H9 (cell line): ENCODE measurements around the gene CPT1C. TPM values are rescaled to one million over a fixed set of nuclear protein-coding genes. Genes with fewer than 3 reads are reported as not detected.

Experiments used
- DNase-seq: peaks from one replicate; pipeline ENCODE4 v3.0.0-alpha.2; 2017
- H2AFZ ChIP-seq: one replicate; pipeline ENCODE4 v1.6.1; 2013; ENCODE audit warnings: mild to moderate bottlenecking, low read length, control low read depth, moderate library complexity
- H2AK5ac ChIP-seq: 2 replicates; pipeline ENCODE4 v1.6.1; 2013; ENCODE audit warnings: low read length, control low read depth, mixed read lengths; ENCODE audit not compliant: insufficient read length
- H2BK120ac ChIP-seq: one replicate; pipeline ENCODE4 v1.6.1; 2013; ENCODE audit warnings: low read depth, mild to moderate bottlenecking, low read length, control low read depth, inconsistent platforms; ENCODE audit not compliant: poor library complexity, severe bottlenecking
- H2BK12ac ChIP-seq: 2 replicates; pipeline ENCODE4 v1.6.1; 2013; ENCODE audit warnings: low read length, control low read depth, mixed read lengths, low read depth; ENCODE audit not compliant: insufficient read length
- H2BK15ac ChIP-seq: 2 replicates; pipeline ENCODE4 v1.6.1; 2013; ENCODE audit warnings: low read depth, low read length, control low read depth
- H2BK20ac ChIP-seq: one replicate; pipeline ENCODE4 v1.6.1; 2013; ENCODE audit warnings: low read depth, mild to moderate bottlenecking, low read length, control low read depth, inconsistent platforms; ENCODE audit not compliant: poor library complexity, severe bottlenecking
- H2BK5ac ChIP-seq: 2 replicates; pipeline ENCODE4 v1.6.1; 2013; ENCODE audit warnings: low read length, control low read depth, mixed read lengths; ENCODE audit not compliant: insufficient read length
- H3K14ac ChIP-seq: 2 replicates; pipeline ENCODE4 v1.6.1; 2013; ENCODE audit warnings: low read length, control low read depth; ENCODE audit not compliant: insufficient read depth
- H3K18ac ChIP-seq: 2 replicates; pipeline ENCODE4 v1.6.1; 2013; ENCODE audit warnings: low read depth, mild to moderate bottlenecking, mixed read lengths, low read length, control low read depth; ENCODE audit not compliant: insufficient read length
- H3K23ac ChIP-seq: 2 replicates; pipeline ENCODE4 v1.6.1; 2013; ENCODE audit warnings: low read length, control low read depth, mixed read lengths, low read depth; ENCODE audit not compliant: insufficient read length
- H3K23me2 ChIP-seq: 2 replicates; pipeline ENCODE4 v1.6.1; 2013; ENCODE audit warnings: low read depth, mild to moderate bottlenecking, mixed read lengths, low read length, control low read depth; ENCODE audit not compliant: insufficient read length, poor library complexity, severe bottlenecking
- H3K27ac ChIP-seq: 2 replicates; pipeline ENCODE4 v1.5.1; 2013; ENCODE audit warnings: low read length, control low read depth, mixed read lengths, low read depth; ENCODE audit not compliant: insufficient read length
- H3K27me3 ChIP-seq: 2 replicates; pipeline ENCODE4 v1.6.1; 2013; ENCODE audit warnings: low read length, control low read depth, inconsistent platforms; ENCODE audit not compliant: insufficient read depth
- H3K4ac ChIP-seq: 2 replicates; pipeline ENCODE4 v1.6.1; 2013; ENCODE audit warnings: low read depth, mild to moderate bottlenecking, control low read depth, inconsistent platforms, low read length, moderate library complexity
- H3K4me1 ChIP-seq: 2 replicates; pipeline ENCODE4 v1.6.1; 2013; ENCODE audit warnings: low read length, control low read depth, inconsistent platforms; ENCODE audit not compliant: insufficient read depth
- H3K4me2 ChIP-seq: 2 replicates; pipeline ENCODE4 v1.6.1; 2013; ENCODE audit warnings: low read length, control low read depth, mixed read lengths; ENCODE audit not compliant: insufficient read length, insufficient read depth
- H3K56ac ChIP-seq: 2 replicates; pipeline ENCODE4 v1.6.1; 2013; ENCODE audit warnings: low read depth, mild to moderate bottlenecking, mixed read lengths, low read length, control low read depth; ENCODE audit not compliant: insufficient read length
- H3K79me1 ChIP-seq: 2 replicates; pipeline ENCODE4 v1.6.1; 2013; ENCODE audit warnings: low read depth, mild to moderate bottlenecking, moderate library complexity, low read length, control low read depth, inconsistent platforms; ENCODE audit not compliant: insufficient read depth, poor library complexity, severe bottlenecking
- H3K79me2 ChIP-seq: 2 replicates; pipeline ENCODE4 v1.6.1; 2013; ENCODE audit warnings: low read length, control low read depth, inconsistent platforms; ENCODE audit not compliant: insufficient read depth
- H3K9ac ChIP-seq: 2 replicates; pipeline ENCODE4 v1.6.1; 2013; ENCODE audit warnings: low read length, control low read depth, mixed read lengths; ENCODE audit not compliant: insufficient read length; ENCODE audit errors: extremely low read depth
- H3K9me3 ChIP-seq: one replicate; pipeline ENCODE4 v1.6.1; 2013; ENCODE audit warnings: low read depth, low read length, inconsistent platforms; ENCODE audit not compliant: control insufficient read depth
- H3T11ph ChIP-seq: one replicate; pipeline ENCODE4 v1.6.1; 2013; ENCODE audit warnings: mild to moderate bottlenecking, low read length, control low read depth, inconsistent platforms
- H4K20me1 ChIP-seq: one replicate; pipeline ENCODE4 v1.6.1; 2013; ENCODE audit not compliant: control insufficient read depth, insufficient read length, insufficient read depth
- H4K5ac ChIP-seq: 2 replicates; pipeline ENCODE4 v1.6.1; 2013; ENCODE audit warnings: low read depth, mild to moderate bottlenecking, mixed read lengths, low read length, control low read depth; ENCODE audit not compliant: insufficient read length
- H4K8ac ChIP-seq: replicated peaks from 2 replicates; pipeline ENCODE4 v1.6.1; 2013; ENCODE audit warnings: low read length, control low read depth, mixed read lengths, low read depth; ENCODE audit not compliant: insufficient read length
- H4K91ac ChIP-seq: 2 replicates; pipeline ENCODE4 v1.6.1; 2013; ENCODE audit warnings: low read depth, mild to moderate bottlenecking, moderate library complexity, mixed read lengths, low read length, control low read depth; ENCODE audit not compliant: insufficient read length
- H3K27ac Mint-ChIP-seq, 3 experiments: 2 replicates in 2 of 3; 3 replicates in 1 of 3; pipeline ENCODE4 v1.8.0; 2020 to 2021; ENCODE audit warnings: mixed read lengths in 3 of 3, mild to moderate bottlenecking in 1 of 3, moderate library complexity in 1 of 3
- H3K27me3 Mint-ChIP-seq: 2 replicates; pipeline ENCODE4 v1.8.0; 2021; ENCODE audit warnings: low read depth, mild to moderate bottlenecking, moderate library complexity, mixed read lengths
- H3K36me3 Mint-ChIP-seq, 3 experiments: 2 replicates in 2 of 3; 3 replicates in 1 of 3; pipeline ENCODE4 v1.8.0; 2020 to 2021; ENCODE audit warnings: low read depth in 3 of 3, mixed read lengths in 3 of 3; ENCODE audit not compliant: insufficient read depth in 1 of 3
- H3K4me1 Mint-ChIP-seq, 2 experiments: 2 replicates each; pipeline ENCODE4 v1.8.0; 2020; ENCODE audit warnings: mixed read lengths in 2 of 2
- H3K4me3 Mint-ChIP-seq, 2 experiments: 2 replicates in 1 of 2; 3 replicates in 1 of 2; pipeline ENCODE4 v1.8.0; 2020 to 2021; ENCODE audit warnings: mild to moderate bottlenecking in 2 of 2, mixed read lengths in 2 of 2, moderate library complexity in 1 of 2
- H3K9me3 Mint-ChIP-seq, 2 experiments: 2 replicates in 1 of 2; 3 replicates in 1 of 2; pipeline ENCODE4 v1.8.0; 2020; ENCODE audit warnings: mild to moderate bottlenecking in 2 of 2, mixed read lengths in 2 of 2, moderate library complexity in 1 of 2
- CTCF ChIP-seq: fragments of 200-600 bp; sonication (generic); conservative IDR thresholded peaks from 3 replicates; pipeline ENCODE4 v1.8.0; 2021; ENCODE audit warnings: antibody characterized with exemption, mild to moderate bottlenecking
- WGBS: extraction: QIAGEN DNeasy Blood & Tissue Kit; methylation state at CpG from one replicate; pipeline ENCODE4 v1.1.7; 2013; ENCODE audit warnings: missing lambda C conversion rate, low lambda C conversion rate, mixed read lengths; ENCODE audit not compliant: insufficient read length; ENCODE audit errors: extremely low coverage; 5-methylcytosine and 5-hydroxymethylcytosine counted together
- total RNA-seq: library from RNA; stranded (reverse); gene quantifications from 2 replicates; pipeline ENCODE4 v1.2.1, GENCODE V29; 2021

CPT1C gene
- total RNA-seq, 1 experiment from 2014 or later: 74.6 TPM

- no peak for TF ChIP-seq CTCF
- Mint-ChIP-seq H3K9me3 (peaks cover 19 to 26% of the 10 kb centered on the region in 2 experiments), H3K4me3 (no peak overlapping the region), H3K27me3 (peaks cover 6% of the 10 kb centered on the region), H3K4me1 (peaks cover 3 to 17% of the 10 kb centered on the region in 2 experiments), H3K36me3 (peaks cover 0 to 3% (median 0%) of the 10 kb centered on the region in 3 experiments; a peak in 3 of 7 replicates), H3K27ac (no peak overlapping the region)
- Histone ChIP-seq H3K18ac (no peak overlapping the region), H2BK12ac (no peak overlapping the region), H4K91ac (no peak overlapping the region), H3K27ac (no peak overlapping the region), H3K79me2 (no peaks in the 10 kb centered on the region), H4K8ac (no peak overlapping the region), H2BK15ac (no peak overlapping the region), H3K9me3 (no peaks in the 10 kb centered on the region), H3K23ac (no peak overlapping the region), H3K4me2 (no peak overlapping the region), H2BK120ac (no peak overlapping the region), H3K56ac (no peak overlapping the region), H3K4me1 (peaks cover 2% of the 10 kb centered on the region), H4K5ac (no peak overlapping the region), H2BK5ac (no peak overlapping the region), H4K20me1 (no peaks in the 10 kb centered on the region), H3K14ac (no peak overlapping the region), H3K23me2 (no peaks in the 10 kb centered on the region), H3K79me1 (no peaks in the 10 kb centered on the region), H2BK20ac (no peak overlapping the region), H3K9ac (no peak overlapping the region), H3T11ph (no peak overlapping the region), H3K27me3 (no peaks in the 10 kb centered on the region), H2AFZ (no peak overlapping the region), H3K4ac (no peak overlapping the region), H2AK5ac (no peak overlapping the region)
- DNase-seq: no peak
- WGBS: no CpG with 5 or more reads among the region's 1 CpG
Measured at GRCh38 chr19:49749771-49750170, 58.9 kb downstream of the CPT1C start.
